Bone marrow (tissue), 2 donors: Measurements from ENCODE around the gene CANX.
"Not testable (repeated sequence)": the region's sequence is repeated elsewhere in the genome, so short reads cannot be mapped to it uniquely, and the experiment has no call there.

Source experiments
- DNase-seq, 2 donors: peaks; one replicate each; lab custom pipeline; 2025; lab: John Stamatoyannopoulos, UW

The CANX gene

DNA sequence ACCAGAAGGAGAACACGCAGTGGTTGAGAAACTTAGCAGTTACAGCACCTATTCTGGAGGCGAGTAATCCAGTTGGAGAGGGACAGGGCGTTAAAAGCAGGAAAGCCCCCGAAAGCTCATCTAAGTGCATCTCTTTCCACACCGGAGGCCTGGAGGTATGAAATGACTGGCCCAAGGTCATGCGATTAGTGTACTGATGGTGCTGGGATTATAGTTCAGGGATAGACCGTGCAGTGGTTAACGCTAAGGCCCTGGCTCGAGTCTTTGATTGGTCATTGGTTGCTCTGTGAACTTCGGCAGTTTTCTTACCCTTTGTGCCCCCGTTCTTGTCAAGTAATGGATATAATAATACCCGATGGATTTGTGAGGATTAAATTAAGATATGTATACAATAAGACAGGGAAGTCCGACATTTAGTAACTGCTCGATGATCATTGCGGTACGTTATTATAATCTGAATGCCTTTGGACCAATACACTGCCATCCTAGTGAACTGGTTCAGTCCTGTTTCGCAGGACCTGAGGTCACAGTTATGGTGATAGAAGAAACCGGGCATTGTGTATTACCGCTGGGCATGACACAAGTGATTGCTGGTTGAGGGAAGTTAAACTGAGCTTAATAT, 960 bp downstream of the CANX start:
- peak in 1 of 2 donors; percentile 21 for DNase-seq

DNA sequence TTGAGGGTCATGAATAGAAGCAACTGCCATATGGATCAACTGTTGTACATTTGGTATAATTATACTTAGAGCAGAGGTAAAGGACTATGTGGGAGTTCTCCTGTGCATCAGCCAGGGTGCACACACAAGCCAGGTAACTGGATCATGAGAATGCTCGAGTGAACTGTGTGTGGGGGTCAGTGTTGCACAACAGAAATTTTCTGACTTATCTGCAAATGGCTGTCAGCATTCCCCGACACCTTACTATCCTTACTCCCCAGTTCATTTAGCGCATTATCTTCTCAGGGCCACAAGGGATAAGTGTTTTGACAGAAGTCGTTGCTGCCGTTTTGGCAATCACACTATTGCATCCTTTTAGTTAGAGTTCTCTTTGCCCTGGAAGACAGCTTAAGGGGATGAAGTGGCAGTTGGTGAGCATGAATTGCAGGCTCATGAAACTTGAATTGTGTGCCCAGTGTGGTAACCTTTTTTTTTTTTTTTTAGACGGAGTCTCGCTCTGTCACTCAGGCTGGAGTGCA, 1.7 kb downstream of the CANX start:
- no peak for DNase-seq

DNA sequence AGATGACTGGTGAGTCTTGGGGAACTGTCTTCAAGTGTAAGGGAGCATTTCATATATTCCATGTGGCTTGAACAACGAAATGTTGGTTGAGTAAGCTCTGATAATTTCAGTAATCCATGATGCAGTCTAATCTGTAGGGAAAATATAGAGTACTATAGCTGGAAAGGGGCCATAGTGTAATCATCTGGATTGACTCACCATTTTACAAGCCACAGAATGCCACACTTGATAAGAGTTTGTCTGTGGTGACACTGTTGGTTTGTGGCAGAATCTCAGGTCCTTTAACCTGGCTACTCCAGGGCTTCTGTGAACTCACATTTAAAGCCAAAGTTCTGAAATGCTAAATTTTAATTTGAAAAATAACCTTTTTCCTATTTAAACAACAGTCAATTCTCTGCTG, 17.5 kb downstream of the CANX start:
- no peak for DNase-seq

DNA sequence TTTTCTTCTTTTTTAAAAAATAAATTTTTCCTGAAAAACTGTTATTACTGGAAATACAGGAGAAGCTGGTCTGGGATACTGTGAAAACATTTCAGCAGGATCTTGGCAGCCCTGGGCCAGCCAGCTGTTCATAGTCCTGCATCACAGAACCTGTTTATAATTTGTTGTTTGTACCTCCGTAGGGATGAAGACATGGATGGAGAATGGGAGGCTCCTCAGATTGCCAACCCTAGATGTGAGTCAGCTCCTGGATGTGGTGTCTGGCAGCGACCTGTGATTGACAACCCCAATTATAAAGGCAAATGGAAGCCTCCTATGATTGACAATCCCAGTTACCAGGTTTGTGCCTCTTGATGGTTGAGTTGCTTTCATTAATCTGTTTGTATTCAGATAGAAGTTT, 21.5 kb downstream of the CANX start:
- no peak for DNase-seq

DNA sequence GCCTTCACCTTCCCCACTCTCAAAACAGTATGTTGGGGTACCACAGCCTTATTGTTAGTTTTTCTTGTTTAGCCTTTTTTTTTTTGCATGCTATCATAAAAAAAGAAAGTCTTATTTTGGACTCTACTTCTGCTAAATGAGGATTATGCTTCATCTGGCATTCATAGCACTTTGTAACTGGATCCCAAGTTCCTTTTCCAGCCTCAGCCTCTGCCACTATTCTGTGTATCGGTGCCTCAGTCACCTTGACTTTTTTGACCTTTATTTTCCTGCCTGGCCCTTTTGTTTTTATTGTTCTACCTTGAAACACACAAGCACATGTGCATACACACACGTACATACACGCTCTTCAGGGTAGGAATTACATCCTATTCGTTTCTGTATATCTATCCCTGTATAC, 25.4 kb downstream of the CANX start:
- DNase-seq = no peak

DNA sequence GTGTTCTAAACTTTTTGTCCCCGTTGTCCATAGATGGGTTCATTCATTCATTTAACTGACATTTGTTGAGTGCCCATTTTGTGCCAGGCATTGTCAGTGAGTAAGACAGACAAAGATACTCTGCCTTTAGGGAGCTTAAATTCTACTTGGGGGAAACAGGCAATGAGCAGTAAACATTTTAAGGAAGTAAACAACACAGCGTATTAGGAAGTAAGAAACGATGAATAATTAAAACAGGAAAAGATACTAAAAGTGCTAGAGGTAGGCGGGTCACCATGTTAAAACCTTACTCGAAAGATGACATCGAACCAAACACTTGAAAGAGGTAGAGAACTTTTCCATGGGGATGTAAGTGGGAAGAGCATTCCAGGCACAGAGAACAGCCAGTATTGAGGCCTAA, 28.3 kb downstream of the CANX start:
- no peak for DNase-seq

DNA sequence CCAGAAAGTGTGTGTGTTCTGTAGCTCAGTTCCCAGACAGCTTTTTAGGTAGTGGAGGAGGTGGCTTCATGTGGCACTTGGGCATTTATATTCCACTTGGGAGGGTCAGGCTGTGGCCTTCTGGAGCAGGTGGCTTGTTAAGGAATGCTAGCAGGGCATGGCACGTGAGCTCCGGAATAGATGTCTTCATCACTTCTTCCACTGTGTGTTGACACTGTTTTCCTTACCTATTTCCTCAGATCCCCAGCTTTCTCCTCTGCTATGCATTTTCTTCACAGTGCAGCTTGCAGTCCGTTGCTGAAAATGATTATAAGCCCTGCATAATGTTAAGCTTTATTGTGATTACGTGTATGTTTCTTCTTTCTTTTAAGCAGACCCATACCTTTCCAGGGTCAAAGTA, 30.5 kb downstream of the CANX start:
- no peak for DNase-seq

DNA sequence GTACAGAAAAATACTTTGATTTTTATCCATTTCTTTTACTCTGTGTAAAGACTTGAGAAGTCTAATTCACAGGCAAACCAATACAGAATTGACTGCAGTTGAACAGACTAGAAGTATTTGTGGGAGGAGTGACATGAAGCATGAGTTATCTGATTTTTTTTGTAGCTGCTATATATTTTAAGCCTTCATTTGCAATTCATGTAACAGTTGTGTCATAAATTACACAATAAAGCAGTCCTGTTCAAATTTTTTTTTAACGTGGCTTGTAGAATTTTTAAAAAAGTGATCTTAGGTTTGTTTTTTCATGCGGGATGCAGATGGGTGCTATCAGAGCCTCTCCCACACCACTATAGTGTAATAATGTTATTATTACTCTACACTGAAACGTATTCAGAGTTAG, 31.0 kb downstream of the CANX start:
- DNase-seq = no peak

DNA sequence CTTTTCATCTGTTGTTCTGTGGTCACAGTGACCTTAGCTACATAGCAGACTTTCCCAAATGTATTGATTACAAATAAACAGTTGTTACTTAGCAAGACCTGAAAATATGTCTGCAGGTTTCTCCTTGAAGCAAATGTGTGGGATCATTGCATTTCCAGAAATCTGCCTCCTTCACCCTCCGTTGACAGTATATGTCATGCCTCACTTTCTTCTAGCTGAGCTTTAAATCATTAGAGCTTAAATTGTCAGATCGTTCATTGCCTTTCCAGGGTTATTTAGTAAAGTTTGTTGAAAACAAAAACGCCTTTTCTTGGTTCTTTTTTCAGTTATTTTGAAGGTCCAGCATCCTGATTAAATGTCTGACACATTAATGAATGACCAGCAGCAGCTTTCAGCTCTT, 31.6 kb downstream of the CANX start:
- no peak for DNase-seq

DNA sequence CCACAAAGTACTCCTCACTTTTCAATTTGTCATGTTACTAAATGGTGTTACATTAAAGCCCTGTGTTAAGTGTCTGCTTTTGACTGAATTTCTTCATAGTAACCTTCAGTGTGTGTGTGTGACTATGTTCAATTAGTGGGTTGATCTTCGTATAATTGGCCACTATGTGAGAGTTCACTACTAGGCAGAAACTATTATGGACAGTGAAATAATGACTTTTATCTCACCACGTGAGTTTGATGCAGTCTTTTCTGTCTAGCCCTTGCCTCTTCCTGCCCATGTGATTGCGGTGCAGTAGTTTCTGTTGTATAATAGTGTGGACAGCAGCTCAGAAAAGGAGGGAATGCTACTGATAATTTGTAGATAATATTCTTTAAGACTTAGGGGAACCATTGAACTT, 32.1 kb downstream of the CANX start:
- DNase-seq = no peak

DNA sequence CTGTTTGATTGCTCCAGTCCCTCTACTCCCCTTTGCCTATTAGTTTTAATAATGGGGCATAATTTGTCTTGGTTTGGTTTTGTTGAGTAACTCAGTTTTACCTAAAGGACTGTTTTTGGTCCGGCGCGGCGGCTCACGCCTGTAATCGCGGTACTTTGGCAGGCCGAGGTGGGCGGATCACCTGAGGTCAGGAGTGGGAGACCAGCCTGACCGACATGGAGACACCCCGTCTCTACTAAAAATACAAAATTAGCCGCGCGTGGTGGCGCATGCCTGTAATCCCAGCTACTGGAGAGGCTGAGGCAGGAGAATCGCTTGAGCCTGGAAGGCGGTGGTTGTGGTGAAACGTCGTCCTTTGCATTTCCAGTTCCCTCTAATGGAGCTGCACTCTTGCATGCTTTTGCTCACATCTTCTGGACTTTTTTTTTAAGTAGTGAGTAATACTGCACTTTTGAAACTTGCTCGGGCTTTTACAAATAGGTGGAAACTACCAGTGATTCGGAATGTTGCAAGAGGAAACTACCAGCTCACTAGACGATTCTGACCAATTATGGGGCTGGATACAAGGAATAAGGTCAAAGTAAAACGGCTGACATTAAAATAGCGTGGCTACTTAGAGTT, 33.1 kb downstream of the CANX start:
- peak; percentile 42 to 87 for DNase-seq

DNA sequence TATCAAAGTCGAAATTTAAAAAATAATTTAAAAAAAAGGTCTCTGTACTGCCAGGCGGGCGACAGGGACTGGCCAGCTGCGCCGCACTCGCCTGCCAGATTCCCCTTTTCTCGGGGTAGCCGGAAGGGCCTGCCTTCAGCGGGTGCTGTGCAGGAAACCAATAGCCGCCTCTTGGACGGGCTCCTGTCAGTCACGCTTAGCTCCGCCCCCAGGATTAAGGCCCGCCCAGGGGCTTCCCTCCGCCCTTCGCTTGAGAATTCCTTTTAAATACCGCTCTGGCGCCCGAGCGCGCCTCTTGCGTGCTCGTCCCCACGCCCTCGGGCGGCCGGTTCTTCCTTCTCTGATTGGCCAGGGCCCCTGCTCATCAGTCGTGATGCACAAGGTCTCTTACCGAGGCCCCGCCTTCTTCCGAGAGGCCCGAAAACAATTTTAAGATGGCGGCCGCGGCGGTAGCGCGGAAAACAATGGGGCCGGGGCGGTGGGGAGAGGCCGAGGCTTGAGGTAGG, 33.7 kb downstream of the CANX start, which contains the start of gene MAML1:
MAML1 (plus strand) TSS at position 411 of the 506 bp plus-strand sequence. CDS start 291 bp downstream, outside the sequence.
- peak; percentile 90 to 99 for DNase-seq

DNA sequence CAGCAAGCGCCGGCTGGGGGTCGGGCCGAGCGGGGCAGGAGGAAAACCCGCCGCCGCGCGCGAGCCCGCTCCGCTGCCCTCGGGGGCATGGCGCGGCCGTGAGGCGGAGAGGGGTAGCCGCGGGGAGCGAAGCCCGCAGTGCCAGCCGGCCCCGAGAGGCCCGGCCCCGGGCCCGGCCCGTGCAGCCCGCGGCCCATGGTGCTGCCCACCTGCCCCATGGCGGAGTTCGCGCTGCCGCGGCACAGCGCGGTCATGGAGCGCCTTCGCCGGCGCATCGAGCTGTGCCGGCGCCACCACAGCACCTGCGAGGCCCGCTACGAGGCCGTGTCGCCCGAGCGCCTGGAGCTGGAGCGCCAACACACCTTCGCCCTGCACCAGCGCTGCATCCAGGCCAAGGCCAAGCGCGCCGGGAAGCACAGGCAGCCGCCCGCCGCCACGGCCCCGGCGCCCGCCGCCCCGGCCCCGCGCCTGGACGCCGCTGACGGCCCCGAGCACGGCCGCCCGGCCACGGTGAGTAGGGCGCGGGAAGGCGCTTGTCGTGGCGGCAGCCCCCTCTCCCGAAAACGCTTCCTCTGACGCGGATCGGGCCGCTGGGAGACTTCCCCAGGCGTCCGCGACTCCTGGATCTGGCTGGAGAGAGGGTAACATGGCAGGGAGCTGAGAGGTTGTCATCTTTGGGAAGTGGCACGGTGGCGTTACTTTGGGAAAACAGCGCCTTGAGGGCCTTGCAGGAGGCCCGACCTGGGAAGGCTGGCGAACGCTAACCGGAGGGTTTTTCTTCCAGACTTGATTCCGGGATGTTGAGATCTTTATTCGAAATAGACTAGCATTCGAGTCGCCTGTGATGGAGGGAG, 34.4 kb downstream of the CANX start:
- DNase-seq = peak in 1 of 2 donors; percentile 63

DNA sequence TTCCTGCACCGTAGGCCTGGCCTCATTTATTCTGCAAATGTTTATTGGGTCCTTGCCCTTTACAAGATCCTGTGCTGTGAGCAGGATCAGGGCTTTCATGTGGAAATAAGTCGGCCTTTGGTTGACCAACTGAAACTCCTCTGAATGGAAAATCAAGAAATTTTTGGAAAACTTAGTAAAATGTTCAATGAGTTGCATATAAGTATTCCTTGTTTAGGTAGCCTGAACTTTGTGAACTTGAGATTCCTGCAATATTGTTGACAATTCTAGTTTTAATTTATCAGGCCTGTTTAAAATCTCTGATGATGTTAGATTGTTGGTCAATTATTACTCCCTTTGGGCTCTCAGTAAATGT, 35.0 kb downstream of the CANX start:
- DNase-seq = no peak

DNA sequence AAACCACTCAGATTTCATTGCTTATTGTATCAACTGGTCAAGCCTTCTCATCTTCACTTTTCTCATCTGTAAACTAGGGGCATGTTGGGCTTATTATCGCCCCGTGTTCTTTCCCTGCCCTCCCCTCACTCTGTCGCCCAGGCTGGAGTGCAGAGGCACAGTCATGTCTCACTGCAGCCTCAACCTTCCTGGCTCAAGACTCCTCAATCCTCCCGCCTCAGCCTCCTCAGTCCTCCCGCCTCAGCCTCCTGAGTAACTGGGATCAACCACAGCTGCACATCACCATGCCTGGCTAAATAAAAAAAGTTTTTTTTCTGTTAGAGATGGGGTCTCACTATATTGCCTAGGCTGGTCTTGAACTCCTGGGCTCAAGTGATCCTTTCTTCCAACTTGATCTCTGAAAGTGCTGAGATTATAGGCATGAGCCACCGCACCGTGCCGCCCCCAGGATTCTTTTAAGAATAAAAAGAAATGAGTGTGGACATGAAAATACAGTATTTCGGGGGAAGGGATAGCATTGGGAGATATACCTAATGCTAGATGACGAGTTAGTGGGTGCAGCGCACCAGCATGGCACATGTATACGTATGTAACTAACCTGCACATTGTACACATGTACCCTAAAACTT, 35.9 kb downstream of the CANX start:
- DNase-seq = no peak

DNA sequence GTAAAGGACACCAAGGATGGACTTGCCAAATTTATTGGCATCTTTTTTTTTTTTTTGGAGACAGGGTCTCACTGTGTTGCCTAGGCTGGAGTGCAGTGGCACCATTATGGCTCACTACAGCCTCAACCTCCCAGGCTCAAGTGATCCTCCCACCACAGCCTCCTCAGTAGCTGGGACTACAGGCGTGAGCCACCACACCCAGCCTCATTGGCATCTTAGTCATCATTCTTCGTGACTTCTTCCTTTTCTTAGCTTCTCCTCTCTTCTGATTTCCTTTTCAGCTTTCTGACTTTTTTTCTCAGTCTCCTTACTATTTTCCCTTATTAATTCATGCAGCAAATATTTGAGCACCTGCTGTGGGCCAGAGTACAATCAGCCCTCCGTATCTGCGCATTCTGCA, 40.0 kb downstream of the CANX start:
- DNase-seq = no peak

DNA sequence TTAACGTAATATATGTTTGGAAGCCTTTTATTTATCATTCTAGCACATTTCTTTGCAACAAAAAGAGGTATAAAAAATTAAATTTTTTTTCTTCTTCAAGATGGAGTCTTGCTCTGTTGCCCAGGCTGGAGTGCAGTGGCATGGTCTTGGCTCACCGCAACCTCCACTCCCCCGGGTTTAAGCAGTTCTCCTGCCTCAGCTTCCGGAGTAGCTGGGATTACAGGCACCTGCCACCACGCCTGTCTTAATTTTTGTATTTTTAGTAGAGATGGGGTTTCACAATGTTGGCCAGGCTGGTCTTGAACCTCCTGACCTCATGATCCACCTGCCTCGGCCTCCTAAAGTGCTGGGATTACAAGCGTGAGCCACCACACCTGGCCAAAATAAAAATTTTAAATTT, 45.3 kb downstream of the CANX start:
- DNase-seq = not testable (repeated sequence)

DNA sequence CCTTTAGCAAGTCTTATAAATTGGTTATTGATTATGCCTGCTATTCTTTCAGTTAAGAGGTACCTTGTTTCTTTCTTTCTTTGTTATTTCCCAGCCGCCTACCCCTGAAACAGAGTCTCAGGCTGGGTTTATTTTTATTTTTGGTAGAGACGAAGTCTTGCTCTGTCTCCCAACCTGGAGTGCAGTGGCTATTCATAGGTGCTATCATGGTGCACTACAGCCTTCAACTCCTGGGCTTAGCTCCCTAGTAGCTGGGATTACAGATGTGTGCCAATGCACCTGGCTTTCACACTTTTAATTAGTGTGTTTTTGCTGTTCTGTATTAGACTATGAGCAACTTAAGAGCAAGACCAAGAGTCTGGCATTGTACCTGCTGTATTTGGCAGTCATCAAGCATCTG, 48.1 kb downstream of the CANX start:
- DNase-seq = no peak

DNA sequence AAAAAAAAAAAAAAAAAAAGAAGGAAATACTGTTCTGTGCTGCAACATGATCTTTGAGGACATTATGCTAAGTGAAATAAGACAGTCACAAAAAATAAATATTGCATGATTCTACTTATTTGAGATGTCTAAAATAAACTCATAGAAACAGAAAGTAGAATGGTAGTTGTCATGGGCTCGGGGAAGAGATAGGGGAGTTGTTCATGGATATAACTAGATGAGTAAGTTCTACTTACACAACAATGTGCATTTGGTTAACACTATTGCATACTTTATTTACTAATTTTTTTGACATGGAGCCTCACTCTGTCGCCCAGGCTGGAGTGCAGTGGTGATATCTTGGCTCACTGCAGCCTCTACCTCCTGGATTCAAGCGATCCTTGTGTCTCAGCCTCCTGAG, 49.0 kb downstream of the CANX start:
- DNase-seq = no peak

DNA sequence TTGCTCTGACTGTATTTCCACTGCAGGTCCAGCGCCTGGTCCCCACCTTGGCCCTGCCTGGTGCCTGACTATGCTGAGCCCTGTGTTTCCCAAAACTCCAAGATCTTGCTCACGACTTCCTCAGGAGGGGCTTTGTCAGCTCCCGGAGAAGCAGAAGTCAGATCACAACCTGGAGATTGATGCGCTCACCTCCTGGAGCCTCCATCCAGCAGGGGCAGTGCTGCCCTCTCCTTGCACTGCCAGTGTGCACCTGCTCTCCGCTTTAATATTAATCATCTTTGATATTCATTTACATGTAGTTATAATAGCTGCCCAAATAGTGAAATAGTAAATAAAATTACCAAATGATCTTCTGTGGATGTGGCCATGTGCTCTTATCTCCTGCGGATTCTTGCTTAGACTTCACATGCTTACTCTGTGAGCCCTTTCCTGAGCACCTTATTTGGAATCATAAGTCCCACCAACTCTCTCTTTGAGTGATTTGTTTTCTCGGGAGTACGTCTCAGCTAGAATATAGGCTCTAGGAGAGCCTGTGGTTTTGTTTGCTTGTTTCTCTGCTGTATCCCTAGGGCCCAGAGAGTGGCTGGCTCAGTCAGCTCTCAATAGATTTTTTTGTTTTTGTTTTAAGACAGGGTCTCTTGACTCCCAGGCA, 51.2 kb downstream of the CANX start:
- DNase-seq = no peak

DNA sequence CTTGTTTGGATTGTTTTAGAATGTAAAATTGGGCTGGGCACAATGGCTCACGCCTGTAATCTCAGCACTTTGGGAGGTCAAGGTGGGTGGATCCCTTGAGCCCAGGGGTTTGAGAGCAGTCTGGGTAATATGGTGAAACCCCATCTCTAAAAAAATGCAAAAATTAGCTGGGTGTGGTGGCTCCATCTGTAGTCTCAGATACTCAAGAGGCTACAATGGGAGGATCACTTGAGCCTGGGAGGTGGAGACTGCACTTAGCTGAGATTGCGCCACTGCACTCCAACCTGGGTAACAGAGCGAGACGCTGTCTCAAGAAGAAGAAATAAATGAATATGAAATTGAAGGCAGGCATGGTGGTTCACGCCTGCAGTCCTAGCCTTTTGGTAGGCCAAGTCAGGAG, 55.2 kb downstream of the CANX start:
- DNase-seq = no peak

DNA sequence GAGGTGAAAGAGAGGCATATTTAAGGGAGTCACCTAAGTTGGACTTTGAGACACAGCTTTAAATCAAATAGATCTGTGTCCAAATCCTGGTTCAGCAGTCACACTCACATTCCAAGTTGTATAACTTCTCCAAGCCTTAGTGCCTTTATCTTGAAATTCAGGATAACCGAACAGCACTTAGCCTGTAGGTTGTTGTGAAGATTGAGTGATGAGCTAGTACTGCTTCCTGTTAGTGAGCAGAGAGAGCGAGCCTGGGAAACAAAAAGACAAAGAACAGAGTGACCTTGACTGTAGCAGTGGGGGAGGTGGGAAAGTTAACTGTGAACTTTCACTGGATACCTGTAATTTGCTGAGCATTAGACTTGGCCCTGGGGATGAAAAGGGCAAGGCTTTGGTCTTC, 56.3 kb downstream of the CANX start:
- no peak for DNase-seq
